Fibroblast of skin of back (primary cell): Measurements from ENCODE around the gene MAD2L1BP.

Experiments
- DNase-seq: peaks from one replicate; pipeline ENCODE4 v3.0.0-alpha.2; 2013

Gene MAD2L1BP

GRCh38 chr6:43667245-43668150, 31.9 kb downstream of the MAD2L1BP start:
- peak; percentile 69 for DNase-seq

GRCh38 chr6:43668151-43669028, 32.8 kb downstream of the MAD2L1BP start:
- DNase-seq: peak; percentile 81

GRCh38 chr6:43669050-43669921, 33.6 kb downstream of the MAD2L1BP start:
- DNase-seq: no peak

GRCh38 chr6:43669922-43670622, 34.4 kb downstream of the MAD2L1BP start:
- no peak for DNase-seq

- no peak for DNase-seq
These were observed 35.0 kb downstream of the MAD2L1BP start for GRCh38 chr6:43670623-43670986.

- DNase-seq: no peak
These were observed 35.6 kb downstream of the MAD2L1BP start for GRCh38 chr6:43671011-43671800.

- DNase-seq: no peak
These were observed 36.4 kb downstream of the MAD2L1BP start for GRCh38 chr6:43671801-43672690.

GRCh38 chr6:43673444-43674084, 37.9 kb downstream of the MAD2L1BP start:
- no peak for DNase-seq

- DNase-seq: no peak
These were observed 38.7 kb downstream of the MAD2L1BP start for GRCh38 chr6:43674291-43674690.

GRCh38 chr6:43674921-43675320, 39.3 kb downstream of the MAD2L1BP start:
- no peak for DNase-seq

GRCh38 chr6:43676962-43677606, 41.4 kb downstream of the MAD2L1BP start:
- DNase-seq: no peak

- no peak for DNase-seq
These were observed 42.1 kb downstream of the MAD2L1BP start for GRCh38 chr6:43677759-43678158.

- DNase-seq: no peak
These were observed 42.7 kb downstream of the MAD2L1BP start for GRCh38 chr6:43678341-43678740.

- DNase-seq: no peak
These were observed 43.4 kb downstream of the MAD2L1BP start for GRCh38 chr6:43679057-43679456.

- DNase-seq: no peak
These were observed 44.9 kb downstream of the MAD2L1BP start for GRCh38 chr6:43680308-43681200.

GRCh38 chr6:43681303-43681702, 45.7 kb downstream of the MAD2L1BP start:
- DNase-seq: no peak

GRCh38 chr6:43682724-43683429, 47.2 kb downstream of the MAD2L1BP start:
- no peak for DNase-seq
